ENCODE data around the gene SELENOO.

- TF ChIP-seq TCF12 (IDR thresholded peaks at IDR 0.05; ENCODE audit: low read depth): no peak
- TF ChIP-seq TAF1 (IDR thresholded peaks at IDR 0.05; ENCODE audit: low read depth): peak; percentile 25; the same call in 1 of the 2 replicates
- TF ChIP-seq FOXM1 (IDR thresholded peaks at IDR 0.05; ENCODE audit: borderline replicate concordance, low read depth): no peak
Observed at GRCh38 chr22:50169774-50170341, 31.0 kb upstream of the SELENOO start.

Measured in Ishikawa (cell line).